Endothelial cell of umbilical vein (primary cell): ENCODE measurements around the gene SNAPC4.

Source experiments
- CTCF ChIP-seq, 2 donors: IDR thresholded peaks; 1 replicate in 1 of 2; 2 replicates in 1 of 2; pipeline ENCODE4 v1.5.1; 2011; ENCODE audit warnings: low read length in 2 of 2, mild to moderate bottlenecking in 2 of 2, moderate library complexity in 2 of 2, control low read depth in 1 of 2, inconsistent platforms in 1 of 2, low read depth in 1 of 2; ENCODE audit not compliant: insufficient read depth in 1 of 2; ENCODE audit errors: extremely low read depth in 1 of 2
- EZH2 ChIP-seq: IDR thresholded peaks from 2 replicates; pipeline ENCODE4 v1.6.1; 2012; ENCODE audit warnings: borderline replicate concordance, low read depth, mild to moderate bottlenecking, moderate library complexity, low read length, inconsistent platforms; ENCODE audit not compliant: severe bottlenecking
- JUN ChIP-seq: IDR thresholded peaks from 2 replicates; pipeline ENCODE4 v1.6.1; 2011; ENCODE audit warnings: borderline replicate concordance, low read depth; ENCODE audit not compliant: insufficient read length, insufficient read depth
- MYC ChIP-seq: IDR thresholded peaks from one replicate; pipeline ENCODE4 v1.6.1; 2011; ENCODE audit warnings: mild to moderate bottlenecking, low read depth, low read length
- POLR2A ChIP-seq: IDR thresholded peaks from 2 replicates; pipeline ENCODE4 v1.6.1; 2012; ENCODE audit warnings: low read depth, mild to moderate bottlenecking, control low read depth, low read length

GRCh38 chr9:136359774-136360718 is 39.9 kb downstream of the SNAPC4 start:
- TF ChIP-seq CTCF (IDR thresholded peaks at IDR 0.05; ENCODE audit: extremely low read depth in 1 of 2, insufficient read depth in 1 of 2, low read depth in 1 of 2, low read length in 2 of 2) (no peak), POLR2A (no peak), EZH2 (no peak), MYC (no peak), JUN (no peak)
